Measurements from ENCODE around the gene BTBD19. TPM values are rescaled to one million over a fixed set of nuclear protein-coding genes. Genes with fewer than 3 reads are reported as not detected.
"Not testable (repeated sequence)": the region's sequence is repeated elsewhere in the genome, so short reads cannot be mapped to it uniquely, and the experiment has no call there.

BTBD19 gene
- total RNA-seq, 1 donor from 2014 or later = 3.3 TPM

DNA sequence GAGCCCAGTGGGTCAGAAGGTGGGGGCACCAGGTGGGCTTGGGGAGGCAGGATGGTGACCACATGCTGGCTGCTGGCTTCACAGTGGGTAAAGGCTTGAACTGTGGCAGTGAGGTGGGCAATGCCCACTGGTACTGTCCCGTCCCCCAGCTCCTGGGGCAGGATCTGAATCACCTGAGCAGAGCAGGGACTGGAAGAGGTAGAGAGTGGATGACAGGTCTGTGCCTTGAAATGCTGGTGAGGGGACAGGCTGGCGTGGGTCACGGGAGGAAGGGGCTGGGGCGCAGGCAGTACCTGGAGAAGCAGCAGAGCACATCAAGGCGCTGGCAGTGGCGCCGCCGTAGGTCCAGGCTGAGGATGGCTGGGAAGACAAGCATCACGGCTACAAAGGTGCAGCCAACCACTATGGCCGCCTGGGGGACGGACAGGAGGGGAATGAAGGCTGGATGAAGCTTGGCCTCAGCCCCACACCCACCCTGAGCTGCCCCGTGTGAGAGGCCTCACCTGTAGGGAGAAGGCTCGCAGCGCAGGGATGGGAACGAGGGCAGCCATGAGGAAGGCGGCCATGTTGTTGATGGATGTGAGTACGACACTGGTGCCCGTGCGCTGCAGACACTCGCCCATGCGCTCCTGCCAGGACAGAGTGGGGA is 19.8 kb downstream of the BTBD19 start:
- DNase-seq (ENCODE audit: low read depth in 2 of 2) = no peak

DNA sequence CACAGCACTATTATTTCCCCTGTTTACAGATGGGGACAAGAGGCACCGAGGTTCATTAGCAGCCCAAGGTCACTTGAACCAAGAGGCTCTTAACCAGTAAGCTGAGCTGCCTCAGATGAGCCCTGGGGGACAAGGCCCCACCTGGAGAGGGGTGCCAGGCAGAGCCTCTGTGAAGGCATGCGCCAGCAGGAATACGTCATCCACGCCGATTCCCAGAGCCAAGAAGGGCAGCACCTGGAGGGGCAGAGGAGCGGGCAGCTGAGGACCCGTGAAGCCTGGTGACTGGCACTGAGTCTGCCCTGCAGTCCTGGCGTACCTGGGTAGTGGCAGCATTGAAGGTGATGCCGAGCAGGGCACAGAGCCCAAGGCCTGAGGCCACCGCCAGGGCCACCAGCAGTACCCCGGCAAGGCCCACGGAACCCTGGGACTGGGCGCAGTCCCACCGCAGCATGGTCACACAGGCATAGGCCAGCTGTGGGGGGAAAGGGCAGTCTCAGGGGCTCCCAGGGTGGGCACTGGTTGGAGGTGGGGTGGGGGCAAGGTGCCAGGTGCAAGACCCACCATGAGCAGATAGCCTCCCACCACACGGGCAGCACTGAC is 20.6 kb downstream of the BTBD19 start:
- no peak for DNase-seq (ENCODE audit: low read depth in 2 of 2)

DNA sequence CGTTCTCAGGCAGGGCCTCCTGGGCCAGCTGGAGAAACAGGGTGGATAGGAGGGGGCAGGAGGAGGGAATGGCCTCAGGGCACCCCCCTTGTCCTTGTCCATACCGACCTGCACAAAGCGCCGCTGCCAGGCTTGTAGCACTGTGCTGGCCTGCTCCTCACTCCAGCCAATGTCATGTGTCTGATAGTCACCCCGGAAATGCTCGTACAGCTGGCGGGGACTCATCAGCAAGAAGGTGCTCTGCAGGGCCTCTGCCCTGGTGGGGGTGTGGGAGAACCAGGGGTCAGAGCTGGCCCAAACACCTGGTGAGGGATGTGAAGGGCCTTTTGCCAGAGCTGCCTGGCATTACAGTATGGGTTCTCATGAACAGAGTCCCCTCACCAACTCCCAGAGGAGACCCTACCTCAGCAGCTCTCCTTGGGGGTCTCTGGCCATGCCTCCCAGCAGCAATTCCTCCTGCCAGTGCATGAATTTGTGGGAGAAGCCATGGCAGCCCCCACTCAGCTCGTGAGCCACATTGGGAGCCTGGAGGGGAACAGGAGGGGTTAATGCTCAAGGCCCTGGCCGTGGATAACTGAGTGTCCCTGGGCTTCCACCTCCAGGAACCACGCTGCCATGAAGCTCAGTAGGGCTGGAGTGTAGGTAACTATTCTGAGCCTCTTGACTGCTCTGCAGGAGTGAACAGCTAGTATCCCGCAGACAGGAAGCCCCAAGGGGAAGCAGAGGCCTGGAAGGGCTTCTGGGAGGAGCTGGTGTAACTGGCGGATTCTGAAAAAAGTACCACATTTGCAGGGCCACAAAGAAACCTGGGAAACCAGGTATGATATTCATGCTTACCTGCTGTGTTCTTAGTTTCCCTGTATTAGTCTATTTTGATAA is 21.4 kb downstream of the BTBD19 start:
- DNase-seq (ENCODE audit: low read depth in 2 of 2) = no peak

DNA sequence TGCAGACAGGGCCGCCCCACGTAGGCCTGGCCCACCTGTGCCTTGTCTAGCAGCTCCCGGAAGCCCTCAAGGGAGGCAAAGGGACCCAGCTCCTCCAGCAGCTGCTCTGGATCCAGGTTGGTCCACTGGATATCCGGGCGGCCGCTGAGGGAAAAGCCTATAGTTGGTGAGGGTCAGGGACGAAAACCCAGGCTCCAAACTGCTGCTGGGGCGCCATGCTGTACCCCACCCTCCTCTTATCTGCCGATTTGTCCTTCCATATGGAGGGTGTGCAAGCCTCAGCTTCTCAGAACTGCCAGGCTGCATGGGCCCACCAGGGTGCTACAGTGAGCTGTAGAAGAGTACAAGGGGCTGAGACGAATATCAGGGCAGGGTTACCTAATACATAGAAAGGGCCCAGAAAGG is 22.6 kb downstream of the BTBD19 start:
- DNase-seq (ENCODE audit: low read depth in 2 of 2) = no peak

DNA sequence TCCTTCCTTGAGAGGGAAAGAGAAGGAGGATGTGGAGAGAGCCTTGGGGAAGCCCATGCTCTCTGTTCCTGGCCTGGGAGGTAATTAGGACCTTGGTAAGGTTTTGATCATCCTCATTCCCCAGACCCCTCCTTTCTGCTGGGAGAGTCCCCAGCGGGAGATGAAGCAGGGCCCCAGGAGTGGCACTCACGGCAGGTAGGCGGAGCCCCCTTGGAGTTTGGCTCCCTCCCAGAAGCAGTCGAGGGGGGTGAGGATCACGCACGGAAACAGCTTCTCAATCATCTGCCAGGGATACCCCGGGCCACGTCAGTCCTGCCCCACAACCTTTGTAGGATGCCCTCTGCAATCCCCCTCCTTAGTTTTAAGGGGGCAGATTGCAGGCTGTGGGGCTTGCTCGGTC is 23.2 kb downstream of the BTBD19 start:
- DNase-seq (ENCODE audit: low read depth in 2 of 2) = no peak

DNA sequence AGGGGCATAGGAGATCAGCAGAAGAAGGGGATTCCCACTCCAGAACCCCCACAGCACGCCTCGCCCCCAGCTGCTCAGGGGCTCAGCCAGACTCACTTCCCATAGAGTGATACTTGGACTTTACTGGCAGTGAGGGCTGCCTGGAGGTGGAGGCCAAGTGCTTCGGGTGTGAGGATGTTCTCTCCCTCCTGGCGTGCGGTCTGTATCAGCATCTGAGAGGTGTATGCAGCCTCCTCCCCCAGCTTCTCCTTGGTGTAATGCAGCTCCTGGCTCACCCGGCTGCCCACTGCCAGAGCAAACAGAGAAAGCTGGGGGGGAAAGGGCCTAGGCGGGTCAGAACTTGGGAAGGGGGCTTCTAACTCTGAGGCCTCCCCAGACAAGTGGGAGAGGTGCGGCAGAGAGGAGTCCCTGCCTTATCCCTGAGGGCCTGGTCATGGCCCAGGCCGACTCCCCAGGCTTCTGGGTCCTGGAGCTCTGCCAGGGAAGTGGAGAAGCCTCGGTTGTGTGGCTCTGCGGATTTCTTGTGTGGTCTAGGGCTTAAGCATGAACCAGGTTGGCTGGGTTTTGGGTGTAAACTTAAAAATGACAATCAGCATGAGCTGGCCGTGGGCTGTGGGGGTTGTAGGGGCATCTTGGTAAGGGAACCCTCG is 23.9 kb downstream of the BTBD19 start:
- no peak for DNase-seq (ENCODE audit: low read depth in 2 of 2)

DNA sequence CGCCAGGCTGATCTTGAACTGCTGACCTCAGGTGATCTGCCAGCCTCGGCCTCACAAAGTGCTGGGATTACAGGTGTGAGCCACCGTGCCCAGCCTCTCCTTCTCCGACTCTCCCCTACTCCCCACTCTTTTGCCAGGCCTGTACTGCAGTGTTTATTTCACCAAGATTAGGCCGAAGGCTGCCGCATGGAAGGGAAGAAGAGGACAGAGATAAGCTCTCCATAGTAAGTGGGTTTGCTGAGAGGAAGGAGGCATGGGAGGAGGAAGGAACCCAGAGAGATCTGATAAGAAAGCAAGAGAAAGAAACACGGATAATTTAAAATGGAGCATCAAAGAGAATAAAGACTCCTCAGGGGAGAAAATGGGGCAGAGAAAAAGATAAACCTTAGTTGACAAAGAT is 26.0 kb downstream of the BTBD19 start:
- DNase-seq (ENCODE audit: low read depth in 2 of 2) = no peak

DNA sequence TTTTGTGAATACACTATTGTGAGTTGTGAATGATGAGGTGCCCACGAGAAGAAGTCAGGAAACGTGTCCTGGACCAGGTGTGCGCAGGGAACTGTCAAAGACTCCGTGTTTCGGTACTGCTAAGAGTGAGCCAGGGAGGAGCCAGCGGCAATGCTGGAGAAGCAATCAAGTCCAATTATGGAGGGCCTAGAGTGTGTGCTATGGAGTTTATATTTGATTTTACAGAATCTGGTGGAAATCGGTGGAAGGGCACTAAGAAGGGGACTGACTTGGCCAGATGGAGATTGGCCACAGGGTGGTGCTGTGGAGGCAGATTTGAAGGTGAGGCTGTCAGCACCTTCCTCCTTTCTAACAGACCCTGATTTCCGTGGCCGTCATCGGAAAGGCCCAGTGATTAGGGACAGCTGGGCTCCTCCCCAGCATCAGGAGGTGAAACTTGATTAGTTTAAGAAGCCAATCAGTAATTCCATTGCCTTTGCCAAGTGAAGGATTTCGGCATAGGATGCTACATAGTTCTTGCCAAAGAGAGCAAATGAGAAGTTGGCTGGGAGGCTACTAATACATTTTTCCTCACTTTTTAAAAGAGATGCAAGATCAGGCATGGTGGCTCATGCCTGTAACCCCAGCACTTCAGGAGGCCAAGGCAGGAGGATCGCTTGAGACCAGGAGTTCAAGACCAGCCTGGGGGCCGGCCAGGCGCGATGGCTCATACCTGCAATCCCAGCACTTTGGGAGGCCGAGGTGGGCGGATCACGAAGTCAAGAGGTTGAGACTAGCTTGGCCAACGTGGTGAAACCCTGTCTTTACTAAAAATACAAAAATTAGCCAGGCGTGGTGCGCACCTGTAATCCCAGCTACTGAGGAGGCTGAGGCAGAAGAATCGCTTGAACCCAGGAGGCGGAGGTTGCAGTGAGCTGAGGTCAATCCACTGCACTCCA is 27.7 kb downstream of the BTBD19 start:
- DNase-seq (ENCODE audit: low read depth in 2 of 2) = peak; percentile 77 to 85

DNA sequence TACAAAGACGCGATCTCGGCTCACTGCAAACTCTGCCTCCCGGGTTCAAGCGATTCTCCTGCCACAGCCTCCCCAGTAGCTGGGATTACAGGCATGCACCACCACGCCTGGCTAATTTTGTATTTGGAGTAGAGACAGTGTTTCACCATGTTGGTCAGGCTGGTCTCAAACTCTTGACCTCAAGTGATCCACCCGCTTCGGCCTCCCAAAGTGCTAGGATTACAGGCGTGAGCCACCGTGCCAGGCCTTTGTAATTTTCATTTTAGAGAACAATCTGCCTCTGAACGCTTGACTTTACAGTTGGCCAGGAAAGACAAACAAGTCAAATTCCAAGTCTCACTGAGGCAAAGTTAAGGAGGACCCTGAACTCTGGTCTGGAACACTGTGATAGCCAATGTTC is 30.0 kb downstream of the BTBD19 start:
- not testable (repeated sequence) for DNase-seq (ENCODE audit: low read depth in 2 of 2)

DNA sequence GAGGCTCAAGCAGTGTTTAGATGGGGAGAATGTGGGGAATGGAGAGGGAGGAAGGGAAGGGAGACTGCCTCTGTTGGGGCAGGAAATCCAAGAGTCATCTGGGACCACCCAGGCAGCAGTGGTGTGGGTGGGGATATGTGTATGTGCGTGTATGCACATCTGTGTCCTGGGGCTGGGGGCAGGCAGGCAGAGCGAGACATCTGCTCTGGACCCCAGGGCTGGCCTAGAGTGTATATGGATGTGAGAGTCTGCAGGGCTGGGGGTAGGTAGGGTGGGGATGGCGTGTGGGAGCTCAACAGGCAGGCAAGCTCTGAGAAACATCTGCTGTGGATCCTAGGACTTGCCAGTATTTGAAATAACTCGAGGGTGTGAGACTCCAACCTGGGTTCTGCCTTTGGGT is 31.3 kb downstream of the BTBD19 start:
- DNase-seq (ENCODE audit: low read depth in 2 of 2) = no peak

DNA sequence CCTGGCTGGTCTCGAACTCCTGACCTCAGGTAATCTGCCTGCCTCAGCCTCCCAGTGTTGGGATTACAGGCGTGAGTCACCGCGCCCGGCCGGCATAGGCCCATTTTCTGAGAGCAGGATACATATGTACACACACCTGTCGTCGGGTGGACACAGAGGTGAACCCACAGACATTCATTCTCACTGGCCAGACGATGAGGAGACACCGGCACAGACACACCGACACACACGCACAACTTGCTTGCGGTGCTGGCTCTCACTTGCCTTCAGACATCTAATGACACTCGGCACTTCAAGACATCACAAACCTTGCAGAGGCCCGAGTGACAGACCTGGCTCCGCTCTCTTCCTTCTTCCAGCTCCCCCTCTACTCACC is 34.2 kb downstream of the BTBD19 start:
- DNase-seq (ENCODE audit: low read depth in 2 of 2) = no peak

DNA sequence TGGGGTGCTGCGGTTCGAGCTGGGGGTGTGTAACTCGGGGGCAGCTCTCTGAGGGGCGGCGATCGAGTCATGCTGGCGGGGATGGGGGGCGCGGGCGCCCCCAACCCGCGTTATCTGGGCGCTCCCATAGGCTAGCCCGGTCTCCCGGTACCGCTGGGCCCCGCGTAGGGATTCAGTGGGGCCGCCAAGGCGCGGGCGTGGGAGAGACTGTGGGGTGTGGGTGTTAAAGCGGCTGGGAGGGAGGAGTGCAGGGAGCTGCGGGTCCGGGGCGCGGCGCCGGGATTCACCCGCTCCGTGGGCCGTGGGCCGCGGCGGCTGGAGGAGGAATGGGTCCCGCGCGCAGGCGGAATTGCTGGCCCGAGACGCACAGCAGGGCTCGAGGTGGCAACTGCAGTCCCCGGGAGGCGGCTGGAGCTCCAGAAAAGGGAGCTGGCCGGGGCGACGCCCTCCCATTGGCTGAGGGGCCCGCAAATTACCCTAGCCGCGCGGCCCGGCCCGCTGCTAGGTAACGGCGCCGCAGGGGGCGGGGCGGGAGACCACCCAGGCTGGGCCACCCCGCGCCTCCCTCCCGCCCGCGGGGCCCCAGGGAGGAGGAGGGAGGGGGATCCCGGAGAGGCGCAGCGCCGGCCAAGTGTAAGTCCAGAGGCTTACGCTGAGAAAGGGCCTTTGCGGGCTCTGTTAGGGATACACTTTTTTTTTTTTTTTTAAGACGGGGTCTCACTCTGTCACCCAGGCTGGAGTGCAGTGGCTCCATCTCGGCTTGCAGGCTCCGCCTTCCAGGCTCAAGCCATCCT is 34.7 kb downstream of the BTBD19 start, which contains the start of gene PTCH2:
Gene PTCH2 (minus strand): TSS at position 392 of the 794 bp plus-strand sequence. CDS start 321 bp downstream, at position 71.
- peak in 1 of 2 donors; percentile 67 for DNase-seq (ENCODE audit: low read depth in 2 of 2)

DNA sequence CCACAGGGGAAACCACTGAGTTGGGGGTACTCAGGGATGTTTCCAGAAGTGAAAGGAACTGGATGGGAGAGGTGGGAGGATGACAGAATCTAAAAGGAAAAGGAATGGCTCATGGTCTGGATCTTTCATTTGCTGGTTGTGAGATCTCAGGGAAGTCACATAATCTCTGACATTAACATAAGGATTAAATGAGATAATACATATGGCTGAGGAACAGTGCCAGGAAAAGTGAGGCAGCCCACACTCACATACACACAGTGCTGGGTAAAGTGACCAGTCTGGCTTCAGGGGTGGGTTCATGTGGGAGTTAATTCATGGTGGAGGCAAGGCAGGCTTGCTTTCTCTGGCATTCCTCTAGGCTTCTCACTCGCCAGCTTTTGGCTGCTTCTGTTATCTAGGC is 38.7 kb downstream of the BTBD19 start:
- DNase-seq (ENCODE audit: low read depth in 2 of 2) = no peak

DNA sequence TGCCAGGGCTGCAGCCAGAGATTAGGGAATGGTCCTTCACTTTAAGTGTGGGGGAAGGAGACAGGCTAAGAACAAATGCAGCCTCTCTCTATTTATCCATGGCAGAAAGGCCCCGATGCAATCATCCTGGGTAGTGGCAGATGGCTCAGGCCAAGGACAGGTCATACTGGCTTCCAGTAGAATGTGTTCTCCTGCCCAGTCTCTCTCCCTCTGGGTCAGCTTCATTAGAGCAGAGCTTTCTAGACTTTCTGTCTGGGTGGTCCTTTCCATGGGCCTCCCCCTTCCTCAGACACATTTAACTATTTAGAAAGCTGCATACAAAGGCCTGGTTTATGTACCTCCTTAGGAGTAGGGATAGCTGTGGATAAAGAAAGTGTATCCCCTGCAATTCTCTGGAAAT is 39.5 kb downstream of the BTBD19 start:
- DNase-seq (ENCODE audit: low read depth in 2 of 2) = no peak

DNA sequence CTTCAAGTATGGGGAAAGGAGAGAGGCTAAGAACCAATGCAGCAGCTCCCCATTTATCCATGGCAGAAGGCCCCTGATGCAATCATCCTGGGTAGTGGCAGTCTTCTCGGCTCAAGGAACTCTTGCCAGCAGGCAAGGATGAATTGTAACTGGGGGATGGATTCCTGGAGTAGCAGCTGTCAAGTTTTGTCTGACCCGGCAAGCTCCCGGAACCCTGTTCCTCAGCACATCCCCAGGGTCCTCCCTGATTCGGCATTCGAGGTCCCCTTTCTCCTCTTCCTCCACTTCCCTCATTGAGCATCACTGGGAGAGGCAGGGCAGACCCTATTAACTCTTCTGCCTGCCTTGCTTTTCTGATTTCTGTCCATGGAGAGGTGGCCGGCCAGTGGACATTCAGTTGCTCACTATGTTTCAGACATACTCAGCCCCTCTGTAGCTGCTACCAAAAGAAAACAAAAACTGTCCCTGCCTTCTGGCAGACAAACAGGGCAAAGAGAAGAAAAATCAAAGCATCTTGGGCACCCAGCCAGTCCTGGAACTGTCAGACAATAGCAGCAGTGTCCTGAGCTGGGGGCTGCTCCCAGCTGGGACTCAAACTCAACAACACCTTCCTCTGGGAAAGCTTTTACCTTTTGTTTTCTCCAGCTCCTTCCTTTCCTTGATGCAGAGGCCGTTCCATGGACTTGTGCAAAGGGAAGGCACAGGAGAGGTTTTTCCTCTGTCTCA is 40.3 kb downstream of the BTBD19 start:
- DNase-seq (ENCODE audit: low read depth in 2 of 2) = peak in 1 of 2 donors; percentile 30

DNA sequence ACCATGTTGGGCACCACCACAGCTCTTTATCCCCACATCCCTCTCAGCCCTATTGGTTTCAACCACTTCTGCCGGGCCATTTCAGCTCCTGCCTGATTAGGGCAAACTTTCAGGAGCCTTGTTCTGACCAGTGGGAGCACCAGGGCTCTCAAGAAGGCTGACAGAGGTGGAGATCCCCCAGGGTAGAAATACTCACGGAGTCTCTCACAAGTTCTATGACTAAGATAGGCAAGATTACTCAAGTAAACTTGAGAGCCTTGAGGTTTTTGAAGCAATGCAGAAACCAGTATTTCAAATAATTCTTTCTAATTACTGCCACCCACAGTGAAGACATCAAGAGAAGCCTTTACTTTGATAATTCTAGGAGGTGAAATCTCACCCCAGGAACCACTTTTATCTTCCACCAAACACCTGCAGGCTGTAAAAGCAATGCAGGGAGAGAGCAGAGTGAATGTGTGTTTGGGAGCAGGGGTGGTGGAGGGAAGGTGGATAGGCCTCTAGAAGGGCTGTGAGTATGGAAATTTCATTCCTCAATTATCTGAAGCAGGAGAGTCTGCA is 41.3 kb downstream of the BTBD19 start:
- DNase-seq (ENCODE audit: low read depth in 2 of 2) = no peak

DNA sequence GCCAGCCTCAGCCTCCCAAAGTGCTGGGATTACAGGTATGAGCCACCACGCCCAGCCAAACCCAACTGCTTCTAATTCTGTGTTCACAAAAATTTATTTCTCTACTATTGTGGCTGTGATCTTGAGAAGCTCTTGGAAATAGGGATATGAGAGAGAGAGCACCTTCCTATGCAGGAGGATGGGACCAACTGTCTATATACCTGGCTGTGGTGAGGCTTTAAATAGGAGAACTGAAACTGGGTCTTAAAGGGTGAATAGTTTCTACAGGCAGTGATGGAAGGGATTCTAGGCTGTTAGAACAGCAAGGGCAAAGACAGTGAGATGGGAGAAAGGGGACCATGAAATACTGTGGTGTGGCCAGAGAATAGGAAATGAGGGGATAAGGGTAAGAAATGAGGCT is 43.0 kb downstream of the BTBD19 start:
- DNase-seq (ENCODE audit: low read depth in 2 of 2) = no peak

DNA sequence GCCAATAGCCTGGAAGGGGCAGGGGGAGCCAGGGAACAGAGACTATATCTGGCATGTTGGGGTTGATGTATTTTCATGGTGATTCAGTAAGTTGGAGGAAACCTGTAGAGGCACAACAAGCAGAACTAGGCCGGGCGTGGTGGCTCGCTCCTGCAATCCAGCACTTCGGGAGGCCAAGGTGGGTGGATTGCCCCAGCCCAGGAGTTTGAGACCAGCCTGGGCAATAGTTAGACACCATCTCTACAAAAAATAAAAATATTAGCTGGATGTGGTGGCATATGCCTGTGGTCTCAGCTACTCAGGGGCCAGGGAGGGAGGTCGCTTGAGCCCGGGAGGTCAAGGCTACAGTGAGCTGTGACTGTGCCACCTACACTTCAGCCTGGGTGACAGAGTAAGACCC is 44.9 kb downstream of the BTBD19 start:
- DNase-seq (ENCODE audit: low read depth in 2 of 2) = no peak

DNA sequence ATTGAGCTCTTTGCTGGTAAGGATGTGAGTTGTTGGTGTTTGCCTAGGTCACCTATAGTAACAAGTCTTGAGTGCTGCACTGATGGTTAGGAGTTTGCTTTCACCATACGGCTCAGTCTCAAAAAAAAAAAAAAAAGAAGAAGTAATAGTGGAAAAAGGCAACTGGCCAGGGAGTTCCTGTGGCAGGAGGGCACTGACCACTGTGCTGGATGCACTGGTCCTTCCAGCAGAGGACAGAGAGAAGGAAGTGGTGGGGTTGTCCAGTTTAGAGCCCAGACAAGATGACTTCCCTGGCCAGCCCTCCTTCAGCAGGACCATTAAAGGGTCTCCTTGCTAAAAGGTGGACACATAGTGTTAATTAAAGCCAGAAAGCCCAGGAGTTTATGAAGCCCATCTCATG is 46.6 kb downstream of the BTBD19 start:
- no peak for DNase-seq (ENCODE audit: low read depth in 2 of 2)
